RWPE1 (cell line): ENCODE measurements around the gene PCDHA13.
A peak's percentile ranks its signal among the peaks of the same experiment; 100 is the strongest.
"Not testable (repeated sequence)": the region's sequence is repeated elsewhere in the genome, so short reads cannot be mapped to it uniquely, and the experiment has no call there.

ENCODE experiments used
- CTCF ChIA-PET: fragments of 350-600 bp; sonication (Branson Sonifier 250); formaldehyde crosslinking; extraction: SDS; loops from one replicate; lab custom pipeline; 2021; lab: Yijun Ruan, JAX
- POLR2A ChIA-PET: fragments of 400-600 bp; formaldehyde crosslinking; extraction: SDS; loops from one replicate; lab custom pipeline; 2020; ENCODE audit warnings: antibody characterized with exemption; ENCODE audit not compliant: low non-redundant PET; lab: Yijun Ruan, JAX
- DNase-seq: peaks from one replicate; pipeline ENCODE4 v3.0.0; 2012; ENCODE audit warnings: low spot score
- H3K27ac ChIP-seq: fragments of 450-650 bp; 2 replicates; pipeline ENCODE4 v1.5.1; 2017
- TF ChIP-seq, protein P1 (sequence below): fragments of 450-650 bp; conservative IDR thresholded peaks from 2 replicates; pipeline ENCODE4 v1.5.1; 2017; ENCODE audit warnings: low read depth, mild to moderate bottlenecking

PCDHA13 gene

DNA sequence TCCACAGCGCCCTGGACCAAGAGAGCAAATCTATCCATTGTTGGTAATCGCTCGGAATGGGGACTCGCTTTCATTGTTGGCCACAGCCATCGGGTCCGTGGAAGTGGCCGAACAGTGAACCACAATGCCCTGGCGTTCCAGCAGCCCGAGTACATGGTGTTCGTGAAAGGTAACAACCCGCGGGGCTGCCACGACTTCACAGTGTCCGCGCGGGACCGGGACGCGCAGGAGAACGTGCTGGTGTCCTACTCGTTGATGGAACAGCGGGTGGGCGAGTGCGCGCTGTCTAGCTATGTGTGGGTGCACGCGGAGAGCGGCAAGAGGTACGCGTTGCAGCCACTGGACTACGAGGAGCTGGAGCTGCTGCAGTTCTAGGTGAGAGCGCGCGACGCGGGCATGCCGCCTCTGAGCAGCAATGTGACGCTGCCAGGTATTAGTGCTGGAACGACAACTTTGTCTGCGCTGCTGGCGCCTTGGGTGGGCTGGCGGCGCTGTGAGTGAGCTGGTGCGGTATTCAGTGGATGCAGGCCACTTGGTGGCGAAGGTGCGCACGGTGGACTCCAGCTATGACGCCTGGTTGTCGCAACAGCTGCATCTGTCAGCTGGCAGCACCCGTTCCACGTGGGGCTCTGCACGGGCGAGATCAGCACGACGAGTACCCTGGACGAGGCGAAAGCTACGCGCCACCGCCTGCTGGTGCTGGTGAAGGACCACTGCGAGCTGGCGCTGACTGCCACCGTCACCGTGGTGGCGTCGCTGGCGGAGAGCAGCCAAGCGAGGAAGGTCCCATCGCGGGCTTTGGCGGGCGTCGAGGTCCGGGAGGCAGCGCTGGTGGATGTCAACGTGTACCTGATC, 19.3 kb upstream of the PCDHA13 start:
- DNase-seq, result no peak
- CTCF ChIA-PET, result interaction anchor here (2.5 to 7.2 kb wide), 2 partner anchors 22 to 178 kb away, joined by 10 to 123 read pairs; partner anchors contain the start of gene PCDHA8

DNA sequence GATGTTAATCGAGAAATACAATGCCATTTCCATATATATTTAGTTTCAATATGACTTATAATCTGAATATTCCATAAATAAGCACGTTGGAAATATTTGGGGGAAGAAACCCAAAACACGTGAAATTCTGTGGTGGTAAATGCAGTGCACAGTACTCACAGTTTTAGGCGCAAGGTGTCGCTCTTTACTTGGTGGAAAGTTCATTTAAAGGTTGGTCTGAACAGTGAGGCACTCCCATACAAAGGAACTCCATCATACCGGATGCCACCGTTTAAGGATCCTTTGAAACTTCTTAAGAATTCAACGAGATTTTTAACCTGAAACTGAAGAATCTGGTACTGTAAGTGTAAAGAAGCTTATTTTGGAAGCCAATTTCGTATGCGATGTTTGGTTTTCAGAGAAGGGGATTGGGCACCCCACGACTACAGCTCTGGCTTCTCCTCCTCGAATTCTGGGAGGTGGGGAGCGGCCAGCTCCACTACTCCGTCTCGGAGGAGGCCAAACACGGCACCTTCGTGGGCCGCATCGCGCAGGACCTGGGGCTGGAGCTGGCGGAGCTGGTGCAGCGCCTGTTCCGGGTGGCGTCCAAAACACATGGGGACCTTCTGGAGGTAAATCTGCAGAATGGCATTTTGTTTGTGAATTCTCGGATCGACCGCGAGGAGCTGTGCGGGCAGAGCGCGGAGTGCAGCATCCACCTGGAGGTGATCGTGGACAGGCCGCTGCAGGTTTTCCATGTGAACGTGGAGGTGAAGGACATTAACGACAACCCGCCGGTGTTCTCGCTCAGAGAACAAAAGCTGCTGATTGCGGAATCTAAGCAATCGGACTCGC, 13.0 kb upstream of the PCDHA13 start, which contains the start of gene PCDHA11:
Gene PCDHA11 (plus strand): TSS at position 237 of the 834 bp plus-strand sequence. CDS start 147 bp downstream, at position 384.
- no peak within 1 kb of the TSS for H3K27ac ChIP-seq
- DNase-seq, result peak; percentile 40
- TF ChIP-seq, protein P1, sequence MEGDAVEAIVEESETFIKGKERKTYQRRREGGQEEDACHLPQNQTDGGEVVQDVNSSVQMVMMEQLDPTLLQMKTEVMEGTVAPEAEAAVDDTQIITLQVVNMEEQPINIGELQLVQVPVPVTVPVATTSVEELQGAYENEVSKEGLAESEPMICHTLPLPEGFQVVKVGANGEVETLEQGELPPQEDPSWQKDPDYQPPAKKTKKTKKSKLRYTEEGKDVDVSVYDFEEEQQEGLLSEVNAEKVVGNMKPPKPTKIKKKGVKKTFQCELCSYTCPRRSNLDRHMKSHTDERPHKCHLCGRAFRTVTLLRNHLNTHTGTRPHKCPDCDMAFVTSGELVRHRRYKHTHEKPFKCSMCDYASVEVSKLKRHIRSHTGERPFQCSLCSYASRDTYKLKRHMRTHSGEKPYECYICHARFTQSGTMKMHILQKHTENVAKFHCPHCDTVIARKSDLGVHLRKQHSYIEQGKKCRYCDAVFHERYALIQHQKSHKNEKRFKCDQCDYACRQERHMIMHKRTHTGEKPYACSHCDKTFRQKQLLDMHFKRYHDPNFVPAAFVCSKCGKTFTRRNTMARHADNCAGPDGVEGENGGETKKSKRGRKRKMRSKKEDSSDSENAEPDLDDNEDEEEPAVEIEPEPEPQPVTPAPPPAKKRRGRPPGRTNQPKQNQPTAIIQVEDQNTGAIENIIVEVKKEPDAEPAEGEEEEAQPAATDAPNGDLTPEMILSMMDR, result peak; percentile 56
- ChIA-PET POLR2A (interaction anchor here (0.7 kb wide), 1 partner anchor 171 kb away, joined by 3 read pairs; no protein-coding TSS in a partner anchor), CTCF (interaction anchor here (0.6 to 2.6 kb wide), 18 partner anchors 10 to 1586 kb away, joined by 3 to 27 read pairs (median 4); partner anchors contain the start of genes PCDHA13, PCDHA8 and PCDHAC1)

More for the DNA sequence above, 19.3 kb upstream of the PCDHA13 start:
- POLR2A ChIA-PET, result no interaction called here
- TF ChIP-seq, protein P1, result no peak
- H3K27ac ChIP-seq, result no peak overlapping the region

DNA sequence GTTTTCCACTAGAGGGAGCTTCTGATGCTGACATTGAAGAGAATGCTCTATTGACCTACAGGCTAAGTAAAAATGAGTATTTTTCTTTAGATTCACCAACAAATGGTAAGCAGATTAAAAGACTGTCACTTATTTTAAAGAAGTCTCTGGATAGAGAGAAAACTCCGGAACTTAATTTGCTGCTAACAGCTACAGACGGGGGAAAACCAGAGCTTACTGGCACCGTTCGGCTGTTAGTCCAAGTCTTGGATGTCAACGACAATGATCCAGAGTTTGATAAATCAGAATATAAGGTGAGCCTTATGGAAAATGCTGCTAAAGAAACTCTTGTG, 12.4 kb upstream of the PCDHA13 start:
- H3K27ac ChIP-seq, result no peak overlapping the region
- TF ChIP-seq, protein P1, result peak; percentile 25; the same call in 1 of the 2 replicates
- ChIA-PET POLR2A (no interaction called here), CTCF (interaction anchor here (0.6 to 2.6 kb wide), 13 partner anchors 10 to 1585 kb away, joined by 3 to 27 read pairs (median 4); partner anchors contain the start of genes PCDHA13, PCDHA8 and PCDHAC1)
- no peak for DNase-seq

DNA sequence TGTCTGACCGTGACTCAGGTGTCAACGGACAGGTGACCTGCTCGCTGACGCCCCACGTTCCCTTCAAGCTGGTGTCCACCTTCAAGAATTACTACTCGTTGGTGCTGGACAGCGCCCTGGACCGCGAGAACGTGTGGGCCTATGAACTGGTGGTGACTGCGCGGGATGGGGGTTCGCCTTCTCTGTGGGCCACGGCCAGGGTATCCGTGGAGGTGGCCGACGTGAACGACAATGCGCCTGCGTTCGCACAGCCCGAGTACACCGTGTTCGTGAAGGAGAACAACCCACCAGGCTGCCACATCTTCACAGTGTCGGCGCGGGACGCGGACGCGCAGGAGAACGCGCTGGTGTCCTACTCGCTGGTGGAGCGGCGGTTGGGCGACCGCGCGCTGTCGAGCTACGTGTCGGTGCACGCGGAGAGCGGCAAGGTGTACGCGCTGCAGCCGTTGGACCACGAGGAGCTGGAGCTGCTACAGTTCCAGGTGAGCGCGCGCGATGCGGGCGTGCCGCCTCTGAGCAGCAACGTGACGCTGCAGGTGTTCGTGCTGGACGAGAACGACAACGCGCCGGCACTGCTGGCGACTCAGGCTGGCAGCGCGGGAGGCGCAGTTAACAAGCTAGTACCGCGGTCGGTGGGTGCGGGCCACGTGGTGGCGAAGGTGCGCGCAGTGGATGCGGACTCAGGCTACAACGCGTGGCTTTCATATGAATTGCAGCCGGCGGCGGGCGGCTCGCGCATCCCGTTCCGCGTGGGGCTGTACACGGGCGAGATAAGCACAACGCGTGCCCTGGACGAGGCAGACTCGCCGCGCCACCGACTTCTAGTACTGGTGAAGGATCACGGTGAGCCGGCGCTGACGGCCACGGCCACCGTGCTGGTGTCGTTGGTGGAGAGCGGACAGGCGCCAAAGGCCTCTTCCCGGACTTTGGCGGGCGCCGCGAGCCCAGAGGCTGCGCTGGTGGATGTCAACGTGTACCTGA, 11.4 kb upstream of the PCDHA13 start:
- ChIA-PET POLR2A (no interaction called here), CTCF (interaction anchor here (1.2 to 1.9 kb wide), 2 partner anchors 9 to 29 kb away, joined by 4 to 19 read pairs; partner anchors contain the start of gene PCDHA8)
- TF ChIP-seq, protein P1, result no peak
- H3K27ac ChIP-seq, result no peak overlapping the region
- no peak for DNase-seq

DNA sequence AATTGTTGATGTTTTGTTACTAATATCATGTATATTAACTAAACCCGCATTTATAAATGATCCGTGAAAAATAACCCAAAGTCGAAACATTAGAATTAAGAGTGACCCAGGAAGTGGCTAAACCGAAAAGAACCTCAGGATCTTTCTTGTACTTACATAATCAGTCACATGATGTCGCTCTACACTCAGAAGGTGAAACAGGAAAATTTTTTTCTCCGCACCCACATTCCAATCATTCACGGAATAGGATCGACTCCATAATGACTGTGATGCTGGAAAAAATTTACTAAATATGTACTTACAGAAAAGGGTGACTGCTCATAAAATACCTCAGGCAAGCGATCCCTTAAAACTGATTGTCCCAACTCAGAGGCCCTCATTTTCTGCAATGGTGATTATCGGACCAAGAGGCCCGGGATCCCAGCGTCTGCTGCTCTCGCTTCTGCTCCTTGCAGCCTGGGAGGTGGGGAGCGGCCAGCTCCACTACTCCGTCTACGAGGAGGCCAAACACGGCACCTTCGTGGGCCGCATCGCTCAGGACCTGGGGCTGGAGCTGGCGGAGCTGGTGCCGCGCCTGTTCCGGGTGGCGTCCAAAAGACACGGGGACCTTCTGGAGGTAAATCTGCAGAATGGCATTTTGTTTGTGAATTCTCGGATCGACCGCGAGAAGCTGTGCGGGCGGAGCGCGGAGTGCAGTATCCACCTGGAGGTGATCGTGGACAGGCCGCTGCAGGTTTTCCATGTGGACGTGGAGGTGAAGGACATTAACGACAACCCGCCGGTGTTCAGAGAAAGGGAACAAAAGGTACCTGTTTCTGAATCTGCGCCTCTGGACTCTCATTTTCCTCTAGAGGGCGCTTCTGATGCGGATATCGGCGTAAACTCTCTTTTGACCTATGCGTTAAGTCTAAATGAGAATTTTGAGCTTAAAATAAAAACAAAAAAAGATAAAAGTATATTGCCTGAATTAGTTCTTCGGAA, 6.5 kb upstream of the PCDHA13 start, which contains the start of gene PCDHA12:
Gene PCDHA12 (plus strand): TSS at position 224 of the 981 bp plus-strand sequence. CDS start 165 bp downstream, at position 389.
- POLR2A ChIA-PET, result no interaction called here
- TF ChIP-seq, protein P1, result peak; percentile 12; the same call in 1 of the 2 replicates
- H3K27ac ChIP-seq, result no peak within 1 kb of the TSS
- CTCF ChIA-PET, result interaction anchor here (0.6 to 2.5 kb wide), 9 partner anchors 16 to 192 kb away, joined by 3 to 21 read pairs (median 4); partner anchors contain the start of gene PCDHAC1
- DNase-seq, result peak; percentile 54

DNA sequence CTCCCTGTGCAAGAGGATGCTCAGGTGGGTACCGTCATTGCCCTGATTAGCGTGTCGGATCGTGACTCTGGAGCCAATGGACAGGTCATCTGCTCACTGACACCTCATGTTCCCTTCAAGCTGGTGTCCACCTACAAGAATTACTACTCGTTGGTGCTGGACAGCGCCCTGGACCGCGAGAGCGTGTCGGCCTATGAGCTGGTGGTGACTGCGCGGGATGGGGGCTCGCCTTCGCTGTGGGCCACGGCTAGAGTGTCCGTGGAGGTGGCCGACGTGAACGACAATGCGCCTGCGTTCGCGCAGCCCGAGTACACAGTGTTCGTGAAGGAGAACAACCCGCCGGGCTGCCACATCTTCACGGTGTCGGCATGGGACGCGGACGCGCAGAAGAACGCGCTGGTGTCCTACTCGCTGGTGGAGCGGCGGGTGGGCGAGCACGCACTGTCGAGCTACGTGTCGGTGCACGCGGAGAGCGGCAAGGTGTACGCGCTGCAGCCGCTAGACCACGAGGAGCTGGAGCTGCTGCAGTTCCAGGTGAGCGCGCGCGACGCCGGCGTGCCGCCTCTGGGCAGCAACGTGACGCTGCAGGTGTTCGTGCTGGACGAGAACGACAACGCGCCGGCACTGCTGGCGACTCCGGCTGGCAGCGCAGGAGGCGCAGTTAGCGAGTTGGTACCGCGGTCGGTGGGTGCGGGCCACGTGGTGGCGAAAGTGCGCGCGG, 5.2 kb upstream of the PCDHA13 start:
- CTCF ChIA-PET, result interaction anchor here (0.6 to 2.5 kb wide), 4 partner anchors 122 to 452 kb away, joined by 3 to 21 read pairs (median 4); no protein-coding TSS in a partner anchor
- H3K27ac ChIP-seq, POLR2A ChIA-PET, DNase-seq: not testable (repeated sequence)
